Uterus (tissue), 2 donors: ENCODE measurements around the gene ARHGEF37.

Experiments used
- CTCF ChIP-seq, 4 experiments: fragments of 200-600 bp in 2 of 4; fragments of 450-650 bp in 2 of 4; sonication (generic) in 2 of 4; IDR thresholded peaks; one replicate each; pipeline ENCODE4 v1.5.1; 2016 to 2019; ENCODE audit warnings: antibody characterized with exemption in 4 of 4, mild to moderate bottlenecking in 2 of 4, moderate library complexity in 1 of 4
- POLR2A ChIP-seq, 2 donors: fragments of 450-650 bp; IDR thresholded peaks; one replicate each; pipeline ENCODE4 v1.6.1; 2016; ENCODE audit warnings: antibody characterized with exemption in 2 of 2, mild to moderate bottlenecking in 1 of 2, moderate library complexity in 1 of 2

- TF ChIP-seq CTCF (IDR thresholded peaks at IDR 0.05) = no peak
- TF ChIP-seq POLR2A (IDR thresholded peaks at IDR 0.05) = no peak
Observed at GRCh38 chr5:149683964-149684363, 102.7 kb downstream of the ARHGEF37 start.
